CMK (cell line): ENCODE results near the gene CHODL.

Experiments used
- DNase-seq: peaks from one replicate; pipeline ENCODE4 v3.0.0-alpha.2; 2010; ENCODE audit warnings: low read depth

The CHODL gene

GRCh38 chr21:18289876-18290275 is 45.2 kb downstream of the CHODL start:
- DNase-seq = no peak

GRCh38 chr21:18294100-18294499 is 49.5 kb downstream of the CHODL start:
- no peak for DNase-seq

GRCh38 chr21:18298228-18298627 is 53.6 kb downstream of the CHODL start:
- no peak for DNase-seq
